HG03280 (cell line): ENCODE data around the gene GPAM.

ENCODE experiments used
- ATAC-seq: cut with Tn5 transposase; IDR thresholded peaks from one replicate; pipeline ENCODE4 v1.9.1; 2021; ENCODE audit warnings: mild to moderate bottlenecking, moderate library complexity; ENCODE audit not compliant: unreplicated experiment

GPAM gene

DNA sequence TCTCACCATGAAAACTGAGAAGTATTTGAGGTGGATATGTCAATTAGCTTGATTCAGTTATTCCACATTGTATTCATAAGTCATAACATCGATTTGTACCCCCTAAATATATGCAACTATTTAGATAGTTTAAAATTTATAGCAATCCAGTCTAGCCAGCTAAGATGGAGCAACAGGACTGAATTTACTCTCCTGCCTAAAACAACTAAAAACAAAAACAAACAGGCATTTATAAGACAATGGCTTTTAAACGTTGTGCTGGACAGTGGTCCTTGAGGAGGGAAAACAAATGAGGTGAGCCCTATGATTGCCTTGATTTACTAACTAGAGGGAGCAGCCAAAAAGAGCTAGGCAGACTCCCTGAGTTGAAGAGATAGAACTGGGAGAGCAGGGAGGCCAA, 814 bp upstream of the GPAM start:
- ATAC-seq: no peak

DNA sequence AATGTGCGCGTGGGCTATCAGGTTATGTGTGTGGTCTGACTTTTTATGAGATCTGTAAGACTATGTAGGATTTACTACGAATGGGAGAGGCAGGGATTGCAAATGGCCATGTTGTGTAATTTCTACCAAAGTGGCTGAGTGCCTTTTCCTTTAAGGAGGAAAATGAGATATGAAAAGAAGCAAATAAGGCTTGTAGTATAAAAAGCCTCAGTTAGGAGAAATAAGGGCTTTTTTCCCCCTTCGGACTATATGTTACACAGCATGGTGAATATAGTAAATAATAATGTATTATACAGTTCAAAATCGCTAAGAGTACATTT, 447 bp upstream of the GPAM start:
- ATAC-seq: no peak

GRCh38 chr10:112182784-112183328, 709 bp downstream of the GPAM start:
- no peak for ATAC-seq

DNA sequence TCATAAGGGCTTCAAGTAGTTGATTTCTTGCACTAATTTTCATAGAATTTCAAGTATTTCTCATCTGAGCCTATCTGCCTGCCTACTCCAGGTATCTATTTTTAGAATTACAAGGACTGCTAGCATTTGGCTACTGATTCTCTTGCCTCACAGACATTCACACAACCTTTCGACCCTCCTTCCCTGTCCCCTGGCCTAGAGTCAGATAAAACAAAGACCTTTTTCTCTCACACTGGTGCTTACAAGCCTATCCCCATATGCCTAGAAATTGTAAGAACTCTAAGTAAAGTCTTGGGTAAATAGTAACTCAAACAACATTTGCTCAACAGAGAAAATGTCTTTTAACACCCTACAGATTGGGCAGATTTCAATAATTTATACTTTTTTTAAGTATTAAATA, 6.3 kb downstream of the GPAM start:
- ATAC-seq: no peak

- no peak for ATAC-seq
These were observed 7.0 kb downstream of the GPAM start for GRCh38 chr10:112176543-112176942.

DNA sequence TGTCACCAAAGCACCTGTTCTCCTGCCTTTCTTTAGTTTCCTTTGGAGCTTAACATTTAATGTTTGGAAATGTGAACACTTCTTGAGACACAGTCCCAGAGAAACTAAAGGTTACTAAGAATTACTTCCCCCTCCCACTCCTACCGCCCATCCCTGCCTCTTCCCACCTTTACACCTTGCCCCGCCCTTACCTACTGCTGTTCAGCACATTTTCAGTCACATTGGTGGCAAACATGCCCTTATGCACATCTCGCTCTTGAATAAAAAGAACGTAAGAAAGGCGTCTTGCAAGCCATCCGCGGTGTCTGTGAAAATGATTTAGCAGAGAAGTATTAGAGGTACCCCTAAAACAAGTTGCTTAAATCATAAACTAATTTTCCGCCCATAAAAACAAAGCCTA, 8.2 kb downstream of the GPAM start:
- ATAC-seq: no peak

DNA sequence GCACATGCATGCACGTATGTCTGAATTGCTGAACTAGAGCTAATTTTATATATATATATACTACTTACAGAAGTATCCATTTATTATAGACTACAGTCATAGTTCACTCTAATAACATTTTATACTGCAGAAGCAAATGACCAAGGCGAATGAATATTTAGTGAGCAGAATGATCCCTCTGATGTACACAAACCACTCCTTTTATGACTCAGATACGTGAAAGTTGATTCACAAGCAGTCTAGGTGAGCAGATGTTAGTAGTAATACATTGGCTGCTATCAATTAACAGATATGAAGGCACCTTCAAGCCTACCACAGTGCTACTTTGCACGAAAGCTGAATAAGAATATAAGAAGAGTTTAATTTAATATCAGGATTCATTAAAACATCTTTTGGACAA, 10.4 kb downstream of the GPAM start:
- ATAC-seq: no peak

GRCh38 chr10:112168733-112169132, 14.8 kb downstream of the GPAM start:
- no peak for ATAC-seq

- no peak for ATAC-seq
These were observed 16.8 kb downstream of the GPAM start for GRCh38 chr10:112166800-112167199.

GRCh38 chr10:112161757-112162518, 21.6 kb downstream of the GPAM start:
- ATAC-seq: no peak

- ATAC-seq: no peak
These were observed 22.7 kb downstream of the GPAM start for GRCh38 chr10:112160834-112161233.

GRCh38 chr10:112159469-112159868, 24.1 kb downstream of the GPAM start:
- ATAC-seq: no peak

- no peak for ATAC-seq
These were observed 32.0 kb downstream of the GPAM start for GRCh38 chr10:112151524-112152039.

DNA sequence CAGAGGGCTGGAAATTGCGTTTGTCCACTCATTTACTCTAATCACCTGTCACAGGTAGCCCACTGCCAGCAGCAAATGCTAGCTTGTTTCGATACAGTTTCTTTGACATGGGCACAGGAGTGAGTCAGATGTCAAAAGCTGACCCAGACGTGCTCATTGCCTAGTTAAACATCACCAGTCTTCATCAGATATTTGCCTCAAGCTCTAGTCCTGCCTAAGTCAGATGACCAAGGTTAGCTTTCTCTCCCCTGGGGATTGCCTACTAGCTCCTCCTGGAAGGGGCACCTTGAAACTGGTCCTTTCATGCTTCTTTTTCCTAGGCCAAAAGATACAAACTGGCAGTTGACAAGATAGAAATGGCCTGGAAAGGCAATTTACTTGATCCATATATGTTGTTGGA, 35.2 kb downstream of the GPAM start:
- no peak for ATAC-seq

GRCh38 chr10:112146799-112147198, 36.8 kb downstream of the GPAM start:
- no peak for ATAC-seq

DNA sequence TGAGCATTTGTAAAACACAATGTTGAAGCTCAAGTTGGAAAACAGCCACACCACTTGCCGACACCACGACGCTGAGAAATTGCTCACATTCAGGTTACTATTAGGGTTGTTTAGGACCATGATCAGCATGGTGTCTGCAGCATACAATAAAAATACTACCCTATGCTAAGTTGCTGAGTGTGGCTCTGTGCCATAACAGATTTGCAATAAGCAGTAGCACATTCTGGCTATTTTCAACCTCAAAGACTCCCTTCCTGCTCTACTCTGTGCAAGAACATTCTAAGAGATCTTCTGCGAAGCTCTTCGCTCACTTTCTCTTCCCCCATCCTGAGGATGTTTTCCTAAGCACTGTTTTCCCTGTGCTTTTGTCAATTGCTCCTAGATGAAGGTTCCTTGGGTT, 38.3 kb downstream of the GPAM start:
- ATAC-seq: no peak

- no peak for ATAC-seq
These were observed 40.1 kb downstream of the GPAM start for GRCh38 chr10:112143420-112143819.

GRCh38 chr10:112141292-112141691, 42.3 kb downstream of the GPAM start:
- ATAC-seq: no peak

- peak; percentile 98 for ATAC-seq
These were observed 43.2 kb downstream of the GPAM start for GRCh38 chr10:112140110-112140970.

DNA sequence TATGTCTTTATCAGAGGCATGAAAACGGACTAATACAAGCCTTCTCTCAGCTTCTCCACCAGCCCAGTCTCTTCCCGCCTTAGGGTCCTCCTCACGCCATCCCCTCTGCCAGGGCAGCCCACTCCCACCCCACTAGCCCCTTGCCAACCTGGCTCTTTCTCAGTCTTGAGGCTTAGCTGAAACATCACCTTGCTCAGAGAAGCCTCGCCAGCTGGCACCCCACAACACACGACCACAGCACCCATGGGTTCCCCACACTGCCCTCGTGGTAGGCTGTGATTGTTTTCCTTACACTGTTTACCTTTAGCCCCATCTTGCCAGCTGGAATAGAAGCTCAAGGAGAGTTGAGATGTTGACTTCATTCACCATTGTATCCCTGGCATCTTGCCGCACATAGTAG, 44.4 kb downstream of the GPAM start:
- no peak for ATAC-seq

GRCh38 chr10:112137154-112137987, 46.2 kb downstream of the GPAM start:
- ATAC-seq: peak; percentile 43
